ENCODE data around the gene AGFG1.

GRCh38 chr2:227511955-227512354 is 40.0 kb downstream of the AGFG1 start:
- TF ChIP-seq POLR2AphosphoS5 (IDR thresholded peaks at IDR 0.05; ENCODE audit: low read depth, low read length), result no peak
- TF ChIP-seq REST (IDR thresholded peaks at IDR 0.05; ENCODE audit: insufficient read depth in 1 of 2, low read depth in 2 of 2, low read length in 2 of 2), result no peak
